Left lobe of liver (tissue), 2 donors: Measurements from ENCODE around the gene ZDHHC6. TPM values are rescaled to one million over a fixed set of nuclear protein-coding genes. Genes with fewer than 3 reads are reported as not detected.
A peak's percentile ranks its signal among the peaks of the same experiment; 100 is the strongest.
"Not testable (repeated sequence)": the region's sequence is repeated elsewhere in the genome, so short reads cannot be mapped to it uniquely, and the experiment has no call there.

Experiments used
- ATAC-seq: fragments of 200-7000 bp; cut with Tn5 transposase; one replicate; pipeline ENCODE4 v1.9.1; 2020; ENCODE audit warnings: mild to moderate bottlenecking, moderate library complexity
- DNase-seq: peaks from one replicate; pipeline ENCODE4 v3.0.0-alpha.2; 2020; ENCODE audit warnings: low spot score
- total RNA-seq: library from RNA; stranded (reverse); gene quantifications from one replicate; pipeline ENCODE4 v1.2.1, GENCODE V29; 2021
- donor health status: DM: no; HTN: no; CAD: no; lungs with moderate emphysema.
- donor health status: DM: no; HTN: yes; CAD: no.

ZDHHC6 gene
- total RNA-seq, 1 donor from 2014 or later, result 11.4 TPM

DNA sequence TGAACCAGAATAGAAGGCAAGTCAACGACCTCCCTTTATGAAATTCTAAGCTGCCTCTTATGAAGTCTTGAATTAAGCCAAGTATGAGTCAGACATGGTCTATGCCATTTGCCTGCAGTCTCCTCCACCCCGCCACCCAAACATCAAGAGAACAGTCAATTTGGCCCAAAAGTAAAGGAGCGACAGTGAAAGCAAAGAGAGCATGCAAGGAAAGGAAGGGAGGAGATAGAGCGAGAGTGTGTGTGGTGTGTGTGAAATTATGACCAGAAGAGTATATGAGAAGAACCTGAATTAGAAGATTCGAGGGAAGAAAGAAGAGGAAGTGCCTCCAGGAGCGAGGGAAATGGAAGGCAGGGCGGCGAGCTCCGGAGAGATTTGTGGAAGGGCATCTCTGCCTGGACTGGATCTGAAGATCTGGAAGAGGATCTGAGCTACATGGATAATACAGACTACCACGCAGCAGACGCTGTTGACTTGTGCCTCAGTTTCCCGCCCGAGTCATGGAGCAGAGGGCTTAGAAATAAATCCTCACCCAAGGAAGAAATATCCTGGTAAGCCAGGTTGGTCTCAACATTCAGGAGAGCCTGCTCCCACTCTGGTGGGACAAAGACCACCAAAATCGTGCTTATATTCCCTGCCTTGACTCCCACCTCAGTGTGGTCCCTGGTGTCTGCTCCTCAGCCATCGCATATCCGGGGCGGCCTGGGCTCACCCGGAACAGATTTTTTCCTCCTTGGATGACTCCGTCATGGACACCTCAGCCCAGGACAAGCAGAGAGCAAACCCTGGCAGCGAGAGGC, 459 bp downstream of the ZDHHC6 start:
- ATAC-seq, result peak; percentile 17
- DNase-seq, result no peak

DNA sequence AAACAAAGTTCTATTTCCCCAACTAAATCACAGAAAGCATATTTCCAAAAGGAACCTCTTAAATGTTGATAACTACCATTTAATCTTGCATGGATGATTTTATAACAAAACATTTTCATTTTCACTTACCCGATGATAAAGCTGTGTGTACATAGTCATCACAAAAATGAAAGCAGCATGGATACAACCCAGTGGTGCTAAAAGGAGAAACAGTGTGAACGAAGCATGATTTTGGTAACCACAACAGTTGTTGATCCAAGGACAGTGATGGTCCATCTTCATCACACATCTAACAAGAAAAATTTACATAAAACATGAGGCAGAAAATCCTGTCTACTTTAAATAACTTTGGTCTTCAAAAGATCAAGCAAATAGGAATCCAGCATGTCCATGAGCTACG, 4.7 kb downstream of the ZDHHC6 start:
- DNase-seq (no peak), ATAC-seq (no peak)

DNA sequence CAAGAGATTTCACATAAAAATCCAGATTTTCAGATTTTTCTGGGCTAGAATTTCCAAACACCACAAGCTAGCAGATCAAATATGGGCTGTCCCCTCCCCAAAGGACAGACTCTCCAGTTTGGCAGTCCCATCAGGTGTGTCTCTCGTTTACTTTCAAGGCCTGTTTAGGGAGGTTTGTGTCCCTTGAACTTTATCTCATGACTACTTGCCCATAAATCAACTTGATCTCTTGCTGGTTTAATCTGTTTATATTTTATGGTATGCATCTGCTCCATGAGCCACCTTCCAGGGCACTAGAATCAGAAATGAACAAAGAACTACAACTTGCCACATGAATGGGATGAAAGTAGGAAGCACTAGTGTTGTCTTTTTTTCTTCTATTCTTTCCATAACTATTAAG, 5.2 kb downstream of the ZDHHC6 start:
- DNase-seq (no peak), ATAC-seq (no peak)

DNA sequence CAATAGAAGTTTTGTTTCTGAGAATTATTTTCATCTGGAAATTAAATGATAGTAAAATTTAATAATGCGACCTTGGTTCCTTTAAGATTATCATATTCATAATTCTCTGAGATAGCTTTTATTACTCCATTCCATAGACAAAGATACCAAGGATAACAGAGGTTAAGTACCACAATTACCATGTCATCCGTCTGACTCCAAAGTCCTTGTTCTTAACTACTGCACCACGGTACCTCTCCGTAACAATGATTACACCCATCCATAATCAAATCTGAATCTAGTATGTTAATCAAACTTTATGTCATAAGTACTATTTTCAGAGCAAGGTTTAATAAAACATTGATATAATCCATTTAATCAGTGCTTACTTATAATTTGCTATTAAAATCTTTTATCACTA, 8.4 kb downstream of the ZDHHC6 start:
- ATAC-seq (no peak), DNase-seq (no peak)

DNA sequence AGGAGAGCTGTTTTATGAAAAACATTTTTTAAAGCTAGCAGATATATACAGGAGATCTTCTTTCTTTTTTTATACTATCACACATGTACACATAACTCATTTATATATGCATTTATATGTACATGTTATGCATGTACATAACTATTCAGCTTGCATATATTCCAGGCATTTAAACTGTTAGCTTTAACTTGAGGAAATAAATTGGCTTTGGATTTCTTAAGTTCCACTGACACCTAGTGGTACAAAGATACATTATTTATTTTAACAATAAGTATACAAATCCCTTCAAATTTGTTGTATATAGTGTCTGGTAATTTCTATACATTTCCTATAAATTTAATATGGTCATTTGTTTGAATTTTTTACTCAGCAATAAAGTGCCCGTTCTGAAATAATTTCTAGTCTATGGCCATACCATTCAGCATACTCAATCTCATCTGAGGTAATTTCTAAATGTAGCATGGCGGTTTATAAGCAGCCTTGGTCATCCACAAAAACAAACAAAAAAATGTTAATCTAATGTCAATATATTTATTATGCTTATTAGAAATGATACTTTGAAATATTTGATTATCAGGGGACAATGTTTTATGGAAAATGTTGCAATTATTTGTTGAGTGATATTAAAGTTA, 11.6 kb downstream of the ZDHHC6 start:
- DNase-seq (no peak), ATAC-seq (peak; percentile 77)

DNA sequence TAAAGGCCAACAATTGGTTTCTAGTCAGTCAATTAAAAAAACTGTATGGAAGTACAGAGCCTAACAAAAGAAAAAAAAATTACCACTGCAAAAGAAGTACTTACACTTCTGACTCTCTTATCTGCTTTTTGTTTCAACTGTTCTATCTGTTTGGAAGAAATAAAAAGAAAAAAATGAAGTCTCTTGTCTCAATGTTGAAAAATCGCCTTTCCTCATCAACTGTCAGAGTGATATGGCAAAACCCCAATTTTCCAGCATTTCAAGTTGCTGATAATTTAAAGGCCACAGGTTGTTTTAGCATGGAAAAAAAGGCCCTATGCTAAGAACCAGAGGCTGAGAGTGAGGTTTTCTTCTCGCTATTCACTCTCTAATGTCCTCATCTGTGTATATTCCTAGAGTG, 13.6 kb downstream of the ZDHHC6 start:
- ATAC-seq, result no peak

DNA sequence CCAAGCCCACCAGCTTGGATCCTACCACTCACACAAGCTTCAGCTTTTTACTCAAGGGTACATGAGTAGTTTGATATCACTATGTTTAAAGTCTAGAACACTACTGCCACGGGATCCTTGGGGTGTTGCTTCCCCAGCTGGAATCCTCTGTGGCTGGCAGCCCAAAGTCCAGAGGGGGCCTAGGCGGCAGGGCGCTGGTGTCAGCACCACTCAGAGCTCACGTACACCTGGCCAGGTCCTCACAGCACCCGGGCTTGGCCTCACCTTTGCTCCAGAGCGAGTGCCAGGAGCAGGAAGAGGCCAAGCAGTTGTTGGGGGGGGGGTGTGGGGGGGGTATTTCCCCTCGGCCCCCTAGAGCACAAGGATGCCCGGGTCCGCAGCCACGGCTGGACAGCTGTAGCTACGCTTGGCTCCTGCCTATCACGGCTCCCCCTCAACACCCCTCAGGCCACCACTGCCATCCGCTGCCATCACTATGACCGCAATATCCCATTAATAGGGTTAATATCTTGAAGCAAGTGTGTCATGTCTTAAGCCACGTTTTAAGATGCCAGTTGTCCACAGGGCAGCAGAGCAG, 17.0 kb downstream of the ZDHHC6 start:
- DNase-seq, result peak; percentile 46

More for the DNA sequence above, 13.6 kb downstream of the ZDHHC6 start:
- no peak for DNase-seq

DNA sequence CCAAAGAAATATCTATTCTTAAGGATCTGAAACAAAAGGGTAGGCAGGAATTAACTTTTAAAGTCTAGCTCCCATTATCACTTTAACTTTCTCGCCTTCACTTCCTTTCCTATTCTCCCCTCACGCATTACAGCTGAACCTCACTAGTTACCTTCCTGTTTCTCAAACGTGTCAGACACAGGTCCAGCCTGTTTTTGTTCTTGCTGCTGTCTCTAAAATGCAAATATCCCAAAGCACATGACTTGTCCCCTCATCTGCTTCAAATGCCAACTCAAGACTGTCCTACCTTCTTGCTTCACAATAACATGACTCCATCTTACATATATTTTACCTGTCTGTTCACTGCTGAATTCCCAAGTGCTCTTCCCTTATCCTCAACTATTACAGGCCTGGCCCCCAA, 17.6 kb downstream of the ZDHHC6 start:
- DNase-seq (no peak), ATAC-seq (no peak)

More for the DNA sequence above, 17.0 kb downstream of the ZDHHC6 start:
- ATAC-seq, result peak; percentile 85

DNA sequence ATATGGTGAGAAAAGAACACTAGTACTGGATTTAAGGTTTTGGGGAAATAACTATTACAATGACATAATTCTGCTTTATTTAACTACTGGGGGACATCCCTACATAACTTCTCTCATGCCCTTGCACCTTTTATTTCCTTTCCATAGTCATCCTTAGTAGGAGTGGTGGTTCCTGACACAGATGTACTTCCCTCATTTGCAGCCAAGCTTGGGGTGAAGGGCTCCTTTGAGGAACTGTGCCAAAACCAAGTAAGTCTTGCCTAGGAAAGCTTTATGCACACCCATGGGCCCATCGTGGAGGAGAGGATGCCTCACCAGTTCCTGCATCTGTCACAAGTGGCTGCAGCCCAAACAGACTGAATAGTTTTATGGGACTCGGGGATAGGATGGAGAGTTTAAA, 20.6 kb downstream of the ZDHHC6 start:
- no peak for DNase-seq
- ATAC-seq, result no peak

DNA sequence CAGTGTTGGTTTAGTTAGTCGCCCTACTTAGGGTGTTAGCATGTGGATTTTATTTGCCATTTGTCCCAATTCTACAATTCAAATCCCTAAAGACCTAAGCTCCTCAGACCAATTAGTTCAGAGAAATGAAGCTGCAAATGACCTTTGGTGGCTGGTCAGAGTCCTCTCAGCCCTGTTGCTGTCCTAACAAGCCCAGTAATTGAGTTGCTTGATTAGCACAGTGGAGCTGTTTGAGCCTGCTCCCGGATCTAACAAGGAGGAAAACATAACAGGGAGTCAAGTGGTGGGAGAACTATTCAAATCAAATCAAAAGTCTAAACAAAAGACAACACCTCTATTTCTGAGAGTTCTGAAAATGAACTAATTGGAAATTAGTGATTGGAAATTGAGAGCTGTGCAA, 22.1 kb downstream of the ZDHHC6 start:
- ATAC-seq (peak; percentile 84), DNase-seq (peak; percentile 52)

DNA sequence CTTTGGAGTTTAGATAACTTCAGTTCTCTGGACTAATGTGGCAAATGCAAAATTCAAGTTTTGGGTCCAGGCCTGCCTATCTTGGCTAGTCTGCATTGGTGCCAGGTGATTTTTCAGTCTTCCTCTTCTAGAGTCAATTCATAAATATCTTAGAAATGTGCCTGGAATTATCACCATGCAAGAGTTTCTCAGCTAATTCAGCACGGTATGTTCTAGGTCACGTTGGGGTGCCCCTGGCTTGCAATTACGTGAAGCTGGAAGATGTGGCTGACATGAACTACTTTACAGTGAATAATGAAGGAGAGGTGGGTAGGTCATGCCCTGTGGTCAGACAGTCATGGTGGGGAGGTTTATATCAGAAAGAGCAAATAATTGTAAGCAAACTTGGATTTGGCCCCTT, 25.0 kb downstream of the ZDHHC6 start:
- ATAC-seq (no peak), DNase-seq (no peak)

DNA sequence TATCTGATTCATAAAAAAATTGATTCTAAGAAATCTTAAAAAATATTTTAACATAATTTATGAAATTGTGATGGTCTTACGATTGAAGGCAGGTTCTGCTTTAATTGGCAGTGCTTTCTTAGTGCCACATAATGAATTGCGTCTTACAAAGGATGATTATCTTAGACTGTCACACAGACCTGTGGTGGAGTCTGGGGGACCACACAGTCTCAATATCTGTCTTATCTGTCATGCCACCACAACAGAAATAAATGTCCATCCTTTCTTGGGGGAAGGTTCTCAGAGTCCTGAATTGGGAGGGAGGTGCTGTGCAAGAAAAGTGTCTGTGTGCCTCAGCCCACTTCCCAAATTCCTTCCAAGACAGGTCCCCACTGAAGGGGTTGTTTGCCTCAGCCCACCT, 34.0 kb downstream of the ZDHHC6 start:
- ATAC-seq (no peak), DNase-seq (no peak)

DNA sequence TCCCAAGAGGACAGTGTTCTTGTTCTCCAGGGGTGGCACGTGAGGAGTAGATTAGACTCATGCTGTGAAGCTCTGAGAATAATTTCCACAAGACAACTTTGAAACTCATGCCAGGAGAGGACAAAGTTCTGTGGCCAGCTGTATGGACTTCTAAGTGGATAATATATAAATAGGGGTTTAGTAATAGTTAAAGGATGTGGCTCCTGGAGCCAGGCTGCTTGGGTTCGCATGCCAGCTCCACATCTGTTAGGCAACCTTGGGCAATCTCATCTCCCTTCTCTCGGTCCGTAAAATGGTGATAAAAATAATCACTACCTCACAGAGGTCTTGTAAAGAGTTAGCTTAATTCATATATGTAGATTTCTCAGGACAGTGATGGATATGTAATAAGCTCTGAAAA, 37.0 kb downstream of the ZDHHC6 start:
- ATAC-seq (no peak), DNase-seq (no peak)

DNA sequence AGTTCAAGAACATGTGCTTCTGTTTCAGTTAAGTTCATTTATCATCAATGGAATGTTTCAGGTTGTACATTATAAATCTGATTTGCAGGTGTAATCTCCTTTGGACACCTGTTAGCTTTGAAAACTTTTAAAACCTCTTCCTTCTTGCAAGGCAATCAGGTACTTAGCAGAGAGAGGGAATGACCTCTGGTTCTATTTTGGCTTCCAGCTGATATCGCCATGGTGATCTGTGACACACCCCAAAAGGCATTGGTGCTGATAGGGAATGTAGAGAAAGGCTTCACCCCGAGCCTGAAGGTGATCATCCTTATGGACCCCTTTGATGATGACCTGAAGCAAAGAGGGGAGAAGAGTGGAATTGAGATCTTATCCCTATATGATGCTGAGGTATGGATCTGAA, 37.4 kb downstream of the ZDHHC6 start:
- no peak for DNase-seq

DNA sequence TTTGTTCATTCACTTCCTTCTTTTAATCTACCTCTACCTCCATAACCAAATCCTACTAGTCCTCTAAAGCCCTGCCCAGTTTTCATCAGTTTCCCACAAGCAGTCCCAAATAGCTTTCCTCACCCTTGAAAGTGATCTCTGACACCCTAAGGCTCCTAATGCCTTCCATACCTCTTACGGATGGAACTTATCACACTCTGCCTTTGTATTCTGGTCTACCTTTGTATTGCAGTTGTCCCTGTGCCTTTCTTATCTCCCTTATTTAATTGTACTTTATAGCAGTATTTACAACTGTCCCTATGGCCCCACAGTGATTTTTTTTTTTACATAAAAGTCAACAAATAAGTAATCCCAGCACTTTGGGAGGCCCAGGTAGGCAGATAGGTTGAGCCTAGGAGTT, 39.0 kb downstream of the ZDHHC6 start:
- DNase-seq (no peak), ATAC-seq (no peak)

More for the DNA sequence above, 37.4 kb downstream of the ZDHHC6 start:
- no peak for ATAC-seq

DNA sequence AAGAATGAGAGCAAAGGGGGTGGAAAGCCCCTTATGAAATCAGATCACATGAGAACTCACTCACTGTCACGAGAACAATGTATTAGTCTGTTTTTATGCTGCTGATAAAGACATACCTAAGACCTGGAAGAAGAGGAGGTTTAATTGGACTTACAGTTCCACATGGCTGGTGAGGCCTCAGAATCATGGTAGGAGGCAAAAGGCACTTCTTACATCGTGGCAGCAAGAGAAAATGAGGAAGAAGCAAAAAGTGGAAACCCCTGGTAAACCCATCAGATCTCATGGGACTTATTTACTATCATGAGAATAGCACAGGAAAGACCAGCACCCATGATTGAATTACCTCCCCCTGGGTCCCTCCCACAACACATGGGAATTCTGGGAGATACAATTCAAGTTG, 39.9 kb downstream of the ZDHHC6 start:
- DNase-seq, ATAC-seq: not testable (repeated sequence)

DNA sequence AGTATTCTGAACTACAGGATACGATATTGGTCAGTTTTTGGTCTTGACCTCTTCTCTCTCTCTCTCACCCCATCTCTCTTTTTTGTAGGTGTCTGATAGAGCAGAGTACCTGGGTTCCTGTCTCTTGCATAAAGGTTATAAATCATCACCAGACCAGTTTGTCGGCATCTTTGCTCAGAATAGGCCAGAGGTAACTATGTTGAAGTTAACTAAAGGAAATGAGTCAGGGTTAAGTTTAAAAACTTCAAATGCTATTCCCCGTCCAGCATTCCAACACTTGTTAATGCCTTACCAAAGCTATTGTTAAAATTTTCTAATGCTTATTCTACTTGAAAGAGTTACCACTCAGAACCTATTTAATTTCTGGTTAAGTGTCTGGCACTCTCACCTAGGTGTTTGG, 42.1 kb downstream of the ZDHHC6 start:
- no peak for ATAC-seq

DNA sequence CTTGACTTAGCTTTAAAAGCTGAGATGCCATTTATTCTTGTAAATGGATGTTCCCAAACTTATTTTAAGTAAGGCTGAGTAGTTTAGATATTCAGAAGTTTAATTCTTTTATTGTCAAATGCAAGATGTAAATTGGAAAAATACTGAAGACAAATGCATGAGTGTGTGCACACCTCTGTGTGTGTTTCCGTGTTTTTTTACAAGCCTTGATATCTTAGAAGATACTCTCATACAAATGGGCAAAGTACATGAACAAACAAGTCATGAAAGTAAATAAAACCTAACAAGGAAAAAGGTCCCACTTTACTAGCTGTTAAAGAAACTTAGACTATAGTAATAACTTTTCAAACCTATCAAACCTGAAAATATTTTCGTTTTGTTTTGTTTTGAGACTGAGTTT, 43.8 kb downstream of the ZDHHC6 start:
- peak; percentile 34 for ATAC-seq
- no peak for DNase-seq

More for the DNA sequence above, 42.1 kb downstream of the ZDHHC6 start:
- DNase-seq, result no peak

DNA sequence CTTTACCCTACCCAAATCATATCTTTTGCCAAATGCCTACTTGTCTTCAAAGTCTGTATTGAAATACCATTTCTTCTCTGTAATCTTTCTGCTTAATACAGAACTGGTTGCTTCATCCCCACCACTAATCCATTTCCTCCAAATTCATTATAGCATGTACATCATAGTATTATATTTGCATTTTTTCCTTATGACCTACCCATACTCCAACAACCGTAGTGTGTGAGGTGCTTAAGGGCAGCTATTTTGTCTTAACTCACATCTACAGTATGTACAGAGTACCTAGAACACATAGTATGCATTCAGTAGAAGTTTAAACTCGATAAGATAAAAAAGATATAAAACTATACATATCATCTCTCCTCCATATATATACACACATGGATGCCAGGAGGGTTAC, 49.1 kb downstream of the ZDHHC6 start:
- no peak for DNase-seq
- ATAC-seq, result no peak

DNA sequence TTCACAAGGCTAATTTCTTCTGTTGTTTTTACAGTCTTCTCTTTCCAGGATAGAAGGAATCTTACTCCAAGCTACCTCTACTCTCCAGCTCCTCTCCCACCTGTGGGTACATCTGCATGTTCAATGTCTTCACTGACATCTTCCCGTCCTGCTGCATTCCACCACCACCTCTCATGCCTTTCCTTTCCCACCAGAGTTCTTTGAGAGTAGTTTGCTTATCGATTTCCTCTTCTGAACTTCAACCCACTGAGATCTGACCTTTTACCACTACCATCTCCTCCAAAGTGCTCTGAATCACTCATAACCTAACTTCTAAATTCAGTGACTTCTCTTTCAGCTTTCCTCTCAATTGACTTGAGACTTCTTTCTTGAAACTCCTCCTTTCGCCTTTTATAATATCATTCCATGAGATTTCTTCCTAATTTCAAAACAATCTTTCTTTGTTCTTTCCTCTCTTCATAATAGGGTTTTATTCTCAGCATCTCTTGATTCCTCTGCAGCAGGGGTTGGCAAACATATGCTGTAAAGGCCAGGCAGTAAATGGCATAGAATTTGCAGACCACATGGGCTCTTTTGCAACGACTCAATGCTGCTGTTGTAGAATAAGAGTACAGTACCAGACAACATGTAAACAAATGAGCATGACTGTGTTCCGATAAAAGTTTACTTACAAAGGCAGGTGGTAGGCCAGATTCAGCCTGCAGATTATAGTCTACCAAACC, 50.7 kb downstream of the ZDHHC6 start:
- ATAC-seq, result no peak
- DNase-seq, result no peak

DNA sequence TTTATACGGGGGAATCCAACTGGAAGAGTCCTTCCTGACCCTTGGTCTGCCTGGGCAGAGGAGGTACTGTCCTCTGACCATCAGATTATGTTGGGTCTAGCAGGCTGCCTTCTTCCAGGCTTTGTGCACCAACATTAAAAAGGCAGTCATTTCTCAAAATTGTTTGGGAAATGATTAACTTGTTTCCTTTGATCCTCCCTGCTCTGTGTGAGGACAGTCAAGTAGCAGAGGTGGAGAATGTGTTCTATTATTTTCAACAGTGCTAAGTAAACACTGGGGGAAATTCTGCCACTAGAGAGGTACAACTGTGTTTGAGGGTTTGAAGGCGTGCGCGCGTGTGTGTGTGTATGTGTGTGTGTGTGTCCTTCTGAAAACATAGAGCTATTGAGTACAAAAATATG, 52.2 kb downstream of the ZDHHC6 start:
- DNase-seq, result no peak
- peak; percentile 84 for ATAC-seq

DNA sequence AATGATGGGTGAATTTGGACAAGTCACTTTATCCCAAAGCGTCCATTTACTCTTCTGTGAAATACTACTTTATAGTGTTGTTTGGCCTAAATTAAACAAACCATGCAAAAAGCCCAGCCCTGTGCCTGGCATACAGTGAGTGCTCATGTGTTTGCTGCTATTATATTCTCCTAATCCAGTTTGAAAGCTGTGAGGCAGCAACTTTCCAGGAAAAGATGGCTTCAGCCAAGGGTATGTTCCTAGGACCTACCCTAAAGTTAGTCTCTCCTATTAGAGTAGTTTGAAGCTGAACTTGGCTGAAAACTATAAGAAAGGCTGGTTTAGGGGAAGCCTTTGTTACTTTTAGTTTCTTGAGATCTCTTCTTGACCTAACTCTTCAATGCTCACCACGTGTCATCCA, 52.9 kb downstream of the ZDHHC6 start:
- ATAC-seq (no peak), DNase-seq (no peak)
